Measurements from ENCODE around the gene BCO2. TPM values are rescaled to one million over a fixed set of nuclear protein-coding genes. Genes with fewer than 3 reads are reported as not detected.

BCO2 gene
- total and polyA plus RNA-seq, 10 of the 15 experiments (the other 5 are each of a cell fraction or from before 2014, with no cell fraction given) = 0.29 to 1.0 (median 0.57) TPM

- TF ChIP-seq CUX1 (IDR thresholded peaks at IDR 0.05; ENCODE audit: insufficient replicate concordance, low read depth, low read length) = no peak
- no peak for TF ChIP-seq GABPA (IDR thresholded peaks at IDR 0.05; ENCODE audit: low read depth)
- no peak for TF ChIP-seq POU2F2 (IDR thresholded peaks at IDR 0.05; ENCODE audit: borderline replicate concordance, low read depth, low read length)
- no peak for TF ChIP-seq SRF (IDR thresholded peaks at IDR 0.05; ENCODE audit: low read depth in 2 of 2, low read length in 2 of 2)
Measured at GRCh38 chr11:112268406-112268805, 93.1 kb downstream of the BCO2 start (continued).

Small RNAs within 50 kb of the gene (small RNA-seq; reads per million reads assigned to genes)
- gene MRPS36P4 = not detected

Other genes with a start within 250 kb of the BCO2 start
Only the 7 nearest of the 10 such genes appear.
- gene NKAPD1, start 101.2 kb upstream of the BCO2 start, total RNA-seq (2014; rRNA removed) = 16.3 and 20.6 TPM in 2 replicates
- 38.7 TPM in 2 replicates for gene NKAPD1, start 101.2 kb upstream of the BCO2 start, total RNA-seq (2014; rRNA removed; fragmentation: Illumina TruSeq; extraction: Trizol)
- 18.1 and 19.2 TPM in 2 replicates for gene NKAPD1, start 101.2 kb upstream of the BCO2 start, total RNA-seq (2021)
- 22.3 and 37.5 TPM in 2 replicates for gene NKAPD1, start 101.2 kb upstream of the BCO2 start, polyA plus RNA-seq (2011; rRNA removed)
- 43.3 and 53.9 TPM in 2 replicates for gene NKAPD1, start 101.2 kb upstream of the BCO2 start, polyA plus RNA-seq (2014; fragmentation: Illumina TruSeq; extraction: Trizol)
- gene NKAPD1, start 101.2 kb upstream of the BCO2 start, polyA plus RNA-seq (2014; fragmentation: Nextera tagmentation; extraction: Ambion mirVana) = 10 to 100 TPM in 1 of 2 experiments, 1 to 10 TPM in 1; 9.6 to 11.5 TPM
- 14.7 and 17.6 TPM in 2 replicates for gene NKAPD1, start 101.2 kb upstream of the BCO2 start, polyA plus RNA-seq (2014; rRNA removed)
- 10 to 100 TPM; 19.2 to 21.5 TPM for gene NKAPD1, start 101.2 kb upstream of the BCO2 start, polyA plus RNA-seq (2016; fragmentation: Nextera tagmentation; extraction: Ambion mirVana)
- gene TIMM8B, start 88.8 kb upstream of the BCO2 start, total RNA-seq (2014; rRNA removed) = 143 and 155 TPM in 2 replicates
- gene TIMM8B, start 88.8 kb upstream of the BCO2 start, total RNA-seq (2014; rRNA removed; fragmentation: Illumina TruSeq; extraction: Trizol) = 71.5 and 76.0 TPM in 2 replicates
- 72.7 and 83.0 TPM in 2 replicates for gene TIMM8B, start 88.8 kb upstream of the BCO2 start, total RNA-seq (2021)
- gene TIMM8B, start 88.8 kb upstream of the BCO2 start, polyA plus RNA-seq (2011; rRNA removed) = 76.8 and 92.4 TPM in 2 replicates
- gene TIMM8B, start 88.8 kb upstream of the BCO2 start, polyA plus RNA-seq (2014; fragmentation: Illumina TruSeq; extraction: Trizol) = 26.4 and 64.9 TPM in 2 replicates
- gene TIMM8B, start 88.8 kb upstream of the BCO2 start, polyA plus RNA-seq (2014; fragmentation: Nextera tagmentation; extraction: Ambion mirVana) = 100 to 1,000 TPM; 247 to 271 TPM
- 123 and 154 TPM in 2 replicates for gene TIMM8B, start 88.8 kb upstream of the BCO2 start, polyA plus RNA-seq (2014; rRNA removed)
- gene TIMM8B, start 88.8 kb upstream of the BCO2 start, polyA plus RNA-seq (2016; fragmentation: Nextera tagmentation; extraction: Ambion mirVana) = 100 to 1,000 TPM; 201 to 214 TPM
- 138 and 162 TPM in 2 replicates for gene SDHD, start 88.6 kb upstream of the BCO2 start, total RNA-seq (2014; rRNA removed)
- 114 and 119 TPM in 2 replicates for gene SDHD, start 88.6 kb upstream of the BCO2 start, total RNA-seq (2014; rRNA removed; fragmentation: Illumina TruSeq; extraction: Trizol)
- gene SDHD, start 88.6 kb upstream of the BCO2 start, total RNA-seq (2021) = 117 and 120 TPM in 2 replicates
- gene SDHD, start 88.6 kb upstream of the BCO2 start, polyA plus RNA-seq (2011; rRNA removed) = 198 and 232 TPM in 2 replicates
- gene SDHD, start 88.6 kb upstream of the BCO2 start, polyA plus RNA-seq (2014; fragmentation: Illumina TruSeq; extraction: Trizol) = 142 and 159 TPM in 2 replicates
- 100 to 1,000 TPM; 469 to 775 TPM for gene SDHD, start 88.6 kb upstream of the BCO2 start, polyA plus RNA-seq (2014; fragmentation: Nextera tagmentation; extraction: Ambion mirVana)
- gene SDHD, start 88.6 kb upstream of the BCO2 start, polyA plus RNA-seq (2014; rRNA removed) = 119 and 133 TPM in 2 replicates
- 100 to 1,000 TPM; 312 to 346 TPM for gene SDHD, start 88.6 kb upstream of the BCO2 start, polyA plus RNA-seq (2016; fragmentation: Nextera tagmentation; extraction: Ambion mirVana)
- gene IL18, start 11.4 kb upstream of the BCO2 start, total RNA-seq (2014; rRNA removed) = 0.11 and 0.17 TPM in 2 replicates
- gene IL18, start 11.4 kb upstream of the BCO2 start, total RNA-seq (2014; rRNA removed; fragmentation: Illumina TruSeq; extraction: Trizol) = 0.32 and 0.40 TPM in 2 replicates
- gene IL18, start 11.4 kb upstream of the BCO2 start, total RNA-seq (2021) = 0.21 and 0.24 TPM in 2 replicates
- 0.12 TPM in 1 of 2 replicates, not detected in the other for gene IL18, start 11.4 kb upstream of the BCO2 start, polyA plus RNA-seq (2011; rRNA removed)
- gene IL18, start 11.4 kb upstream of the BCO2 start, polyA plus RNA-seq (2014; fragmentation: Illumina TruSeq; extraction: Trizol) = 0.38 TPM in 1 of 2 replicates, not detected in the other
- under 1 TPM; 0.40 to 0.42 TPM for gene IL18, start 11.4 kb upstream of the BCO2 start, polyA plus RNA-seq (2014; fragmentation: Nextera tagmentation; extraction: Ambion mirVana)
- gene IL18, start 11.4 kb upstream of the BCO2 start, polyA plus RNA-seq (2014; rRNA removed) = 0.27 and 0.34 TPM in 2 replicates
- under 1 TPM; 0.15 to 0.19 TPM for gene IL18, start 11.4 kb upstream of the BCO2 start, polyA plus RNA-seq (2016; fragmentation: Nextera tagmentation; extraction: Ambion mirVana)
- gene TEX12, start 8.1 kb upstream of the BCO2 start, total RNA-seq (2014; rRNA removed) = 0.16 TPM in 1 of 2 replicates, not detected in the other
- gene TEX12, start 8.1 kb upstream of the BCO2 start, total RNA-seq (2014; rRNA removed; fragmentation: Illumina TruSeq; extraction: Trizol) = 0.18 and 0.41 TPM in 2 replicates
- 0.51 TPM in 1 of 2 replicates, not detected in the other for gene TEX12, start 8.1 kb upstream of the BCO2 start, total RNA-seq (2021)
- gene TEX12, start 8.1 kb upstream of the BCO2 start, polyA plus RNA-seq (2011; rRNA removed) = 0.11 and 0.27 TPM in 2 replicates
- 0.50 and 1.1 TPM in 2 replicates for gene TEX12, start 8.1 kb upstream of the BCO2 start, polyA plus RNA-seq (2014; fragmentation: Illumina TruSeq; extraction: Trizol)
- gene TEX12, start 8.1 kb upstream of the BCO2 start, polyA plus RNA-seq (2014; fragmentation: Nextera tagmentation; extraction: Ambion mirVana) = 1 to 10 TPM in 1 of 2 experiments, under 1 TPM in 1; 0.79 to 1.3 TPM
- 0.14 and 0.29 TPM in 2 replicates for gene TEX12, start 8.1 kb upstream of the BCO2 start, polyA plus RNA-seq (2014; rRNA removed)
- under 1 TPM; 0.28 to 0.68 TPM for gene TEX12, start 8.1 kb upstream of the BCO2 start, polyA plus RNA-seq (2016; fragmentation: Nextera tagmentation; extraction: Ambion mirVana)
- 11.7 and 16.9 TPM in 2 replicates for gene PTS, start 50.9 kb downstream of the BCO2 start, total RNA-seq (2014; rRNA removed)
- 13.1 and 13.2 TPM in 2 replicates for gene PTS, start 50.9 kb downstream of the BCO2 start, total RNA-seq (2014; rRNA removed; fragmentation: Illumina TruSeq; extraction: Trizol)
- gene PTS, start 50.9 kb downstream of the BCO2 start, total RNA-seq (2021) = 12.3 and 14.0 TPM in 2 replicates
- 15.0 and 20.2 TPM in 2 replicates for gene PTS, start 50.9 kb downstream of the BCO2 start, polyA plus RNA-seq (2011; rRNA removed)
- gene PTS, start 50.9 kb downstream of the BCO2 start, polyA plus RNA-seq (2014; fragmentation: Illumina TruSeq; extraction: Trizol) = 11.9 and 12.4 TPM in 2 replicates
- gene PTS, start 50.9 kb downstream of the BCO2 start, polyA plus RNA-seq (2014; fragmentation: Nextera tagmentation; extraction: Ambion mirVana) = 10 to 100 TPM; 45.0 to 47.6 TPM
- 15.5 and 15.9 TPM in 2 replicates for gene PTS, start 50.9 kb downstream of the BCO2 start, polyA plus RNA-seq (2014; rRNA removed)
- gene PTS, start 50.9 kb downstream of the BCO2 start, polyA plus RNA-seq (2016; fragmentation: Nextera tagmentation; extraction: Ambion mirVana) = 10 to 100 TPM; 39.4 to 40.3 TPM
- not detected in 2 replicates for gene PLET1, start 85.3 kb downstream of the BCO2 start, total RNA-seq (2014; rRNA removed)
- not detected in 2 replicates for gene PLET1, start 85.3 kb downstream of the BCO2 start, total RNA-seq (2014; rRNA removed; fragmentation: Illumina TruSeq; extraction: Trizol)
- not detected in 2 replicates for gene PLET1, start 85.3 kb downstream of the BCO2 start, total RNA-seq (2021)
- gene PLET1, start 85.3 kb downstream of the BCO2 start, polyA plus RNA-seq (2011; rRNA removed) = not detected in 2 replicates
- not detected in 2 replicates for gene PLET1, start 85.3 kb downstream of the BCO2 start, polyA plus RNA-seq (2014; fragmentation: Illumina TruSeq; extraction: Trizol)
- gene PLET1, start 85.3 kb downstream of the BCO2 start, polyA plus RNA-seq (2014; fragmentation: Nextera tagmentation; extraction: Ambion mirVana) = not detected
- gene PLET1, start 85.3 kb downstream of the BCO2 start, polyA plus RNA-seq (2014; rRNA removed) = not detected in 2 replicates
- not detected for gene PLET1, start 85.3 kb downstream of the BCO2 start, polyA plus RNA-seq (2016; fragmentation: Nextera tagmentation; extraction: Ambion mirVana)

All from GM12878 (cell line).